IPS-NIHi11 (cell line): ENCODE data around the gene C5orf52.
"Not testable (repeated sequence)": the region's sequence is repeated elsewhere in the genome, so short reads cannot be mapped to it uniquely, and the experiment has no call there.

ENCODE experiments used
- DNase-seq: peaks from one replicate; pipeline ENCODE4 v3.0.0; 2012; ENCODE audit warnings: mixed read lengths, low spot score

C5orf52 gene

GRCh38 chr5:157670662-157671591 lies at the start of gene C5orf52:
Gene C5orf52, plus strand, starts transcription at chr5:157671533. Its CDS starts 82 bp downstream, at chr5:157671615.
- DNase-seq: peak; percentile 69

- no peak for DNase-seq
Measured at GRCh38 chr5:157624144-157624543, 47.2 kb upstream of the C5orf52 start.

GRCh38 chr5:157626831-157627230 lies 44.5 kb upstream of the C5orf52 start:
- no peak for DNase-seq

- no peak for DNase-seq
Measured at GRCh38 chr5:157630341-157630740, 41.0 kb upstream of the C5orf52 start.

GRCh38 chr5:157640406-157641066 lies 30.8 kb upstream of the C5orf52 start:
- no peak for DNase-seq

- DNase-seq: no peak
Measured at GRCh38 chr5:157648275-157648990, 22.9 kb upstream of the C5orf52 start.

GRCh38 chr5:157649101-157649500 lies 22.2 kb upstream of the C5orf52 start:
- no peak for DNase-seq

GRCh38 chr5:157650991-157651611 lies 20.2 kb upstream of the C5orf52 start:
- DNase-seq: no peak

- peak; percentile 85 for DNase-seq
Measured at GRCh38 chr5:157651623-157652376, 19.5 kb upstream of the C5orf52 start.

- no peak for DNase-seq
Measured at GRCh38 chr5:157652377-157652692, 19.0 kb upstream of the C5orf52 start, which contains the start of gene SOX30. Gene SOX30, minus strand, starts transcription at chr5:157652438. Its CDS starts 360 bp downstream, at chr5:157652078.

- no peak for DNase-seq
Measured at GRCh38 chr5:157657516-157657915, 13.8 kb upstream of the C5orf52 start.

GRCh38 chr5:157658893-157659292 lies 12.4 kb upstream of the C5orf52 start:
- no peak for DNase-seq

GRCh38 chr5:157659868-157660660 lies 11.3 kb upstream of the C5orf52 start:
- DNase-seq: no peak

- DNase-seq: no peak
Measured at GRCh38 chr5:157665467-157666070, 5.8 kb upstream of the C5orf52 start.

- DNase-seq: no peak
Measured at GRCh38 chr5:157668356-157668755, 3.0 kb upstream of the C5orf52 start.

- no peak for DNase-seq
Measured at GRCh38 chr5:157669701-157670097, 1.6 kb upstream of the C5orf52 start.

- no peak for DNase-seq
Measured at GRCh38 chr5:157671592-157672330, 428 bp downstream of the C5orf52 start.

- no peak for DNase-seq
Measured at GRCh38 chr5:157672976-157673375, 1.6 kb downstream of the C5orf52 start.

GRCh38 chr5:157674351-157674750 lies 3.0 kb downstream of the C5orf52 start:
- DNase-seq: not testable (repeated sequence)
